H1 (cell line): ENCODE results near the gene PREB. TPM values are rescaled to one million over a fixed set of nuclear protein-coding genes. Genes with fewer than 3 reads are reported as not detected.

Experiments
- ASH2L ChIP-seq: fragments of 200-600, 300-600 bp; sonication (generic); IDR thresholded peaks from one replicate; pipeline ENCODE4 v1.7.1; 2017; ENCODE audit warnings: low read length
- CBX5 ChIP-seq: fragments of 300-800, 300-1000 bp; sonication (generic); IDR thresholded peaks from 2 replicates; pipeline ENCODE4 v1.7.1; 2016; ENCODE audit warnings: antibody characterized with exemption, low read length, low read depth
- JUND ChIP-seq: IDR thresholded peaks from 2 replicates; pipeline ENCODE4 v1.6.1; 2011; ENCODE audit warnings: mild to moderate bottlenecking, improper control_type of control experiment, low read length
- POU5F1 ChIP-seq: IDR thresholded peaks from 2 replicates; pipeline ENCODE4 v1.6.1; 2011; ENCODE audit warnings: low read depth, mild to moderate bottlenecking, low read length, moderate library complexity
- SAP30 ChIP-seq: fragments of 300-600 bp; sonication (generic); IDR thresholded peaks from 2 replicates; pipeline ENCODE4 v1.7.1; 2012; ENCODE audit warnings: low read length, moderate library complexity, mild to moderate bottlenecking, inconsistent platforms; ENCODE audit not compliant: insufficient read depth, insufficient replicate concordance
- SP4 ChIP-seq: IDR thresholded peaks from 2 replicates; pipeline ENCODE4 v1.6.1; 2012; ENCODE audit warnings: low read length, inconsistent platforms
- polyA plus RNA-seq, 7 experiments: library from polyadenylated mRNA; depleted of rRNA in 3 of 7; stranded (reverse) in 5 of 7; unstranded in 2 of 7; fragments of >200 nt in 5 of 7; fragments of 200-250 nt in 2 of 7; gene quantifications; 1 replicate in 5 of 7; 2 replicates in 1 of 7; 4 replicates in 1 of 7; pipeline versions ENCODE4 v1.2.1 to v1.2.3, GENCODE V29; 2011 to 2013; ENCODE audit warnings: missing spikeins in 2 of 7, mixed read lengths in 2 of 7
- total RNA-seq: library from RNA; stranded (reverse); fragmentation: NEBNext Ultra II Directional; extraction: Animal tissue kit (Norgen Biotek cat#: 25700); gene quantifications from 2 replicates; pipeline ENCODE4 v1.2.1, GENCODE V29; 2021
- TF ChIP-seq, protein P1 (sequence below): fragments of 300-600 bp; sonication (generic); IDR thresholded peaks from 2 replicates; pipeline ENCODE4 v1.7.1; 2012; ENCODE audit warnings: low read length, moderate library complexity, mild to moderate bottlenecking, inconsistent platforms; ENCODE audit not compliant: insufficient replicate concordance
- TF ChIP-seq, protein P2 (sequence below): IDR thresholded peaks from 2 replicates; pipeline ENCODE4 v1.6.1; 2012; ENCODE audit warnings: low read length, inconsistent platforms

Gene PREB
- total and polyA plus RNA-seq, 2 of the 8 experiments (the other 6 are each of a cell fraction or from before 2014, with no cell fraction given) = 54.1 to 72.2 TPM

DNA sequence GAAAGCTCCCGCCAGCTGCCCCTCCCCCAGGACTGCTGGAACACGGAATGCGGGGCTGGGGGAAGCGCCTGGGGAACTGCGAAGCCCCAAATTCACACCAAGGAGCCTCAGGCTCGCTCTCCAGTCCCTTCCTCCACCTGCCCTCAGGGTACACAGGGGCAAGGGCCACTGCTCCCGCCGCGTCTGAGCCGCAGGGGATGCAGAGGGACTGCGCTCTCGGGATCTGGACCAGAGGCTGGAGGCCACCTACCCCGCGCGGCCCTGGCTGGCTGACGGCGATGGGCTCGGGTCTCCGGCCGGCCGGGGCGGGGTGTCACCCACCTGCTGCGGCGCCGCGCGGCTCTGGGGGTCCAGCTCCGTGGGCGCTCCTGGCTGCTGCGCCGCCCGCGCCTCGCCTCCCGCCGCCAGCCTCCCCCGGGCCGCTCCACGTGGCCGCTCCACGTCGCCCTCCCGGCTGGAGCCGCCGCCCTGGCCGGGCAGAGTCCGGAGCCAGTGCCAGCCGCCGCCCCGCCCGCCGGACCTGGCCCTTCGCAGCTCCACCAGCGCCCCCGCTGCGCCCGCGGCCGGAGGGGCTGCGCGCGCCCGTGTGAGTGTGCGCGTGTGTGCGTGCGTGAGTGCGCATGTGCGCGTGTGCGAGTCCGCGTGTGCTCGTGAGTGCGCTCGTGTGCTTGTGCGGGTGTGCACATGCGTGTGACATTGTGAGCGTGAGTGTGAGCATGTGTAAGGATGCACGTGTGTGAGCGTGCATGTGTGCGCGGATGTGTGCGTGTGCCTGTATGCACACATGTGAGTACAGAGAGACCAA is 15.7 kb downstream of the PREB start, which contains the start of gene CGREF1 (continued):
- TF ChIP-seq, protein P1, sequence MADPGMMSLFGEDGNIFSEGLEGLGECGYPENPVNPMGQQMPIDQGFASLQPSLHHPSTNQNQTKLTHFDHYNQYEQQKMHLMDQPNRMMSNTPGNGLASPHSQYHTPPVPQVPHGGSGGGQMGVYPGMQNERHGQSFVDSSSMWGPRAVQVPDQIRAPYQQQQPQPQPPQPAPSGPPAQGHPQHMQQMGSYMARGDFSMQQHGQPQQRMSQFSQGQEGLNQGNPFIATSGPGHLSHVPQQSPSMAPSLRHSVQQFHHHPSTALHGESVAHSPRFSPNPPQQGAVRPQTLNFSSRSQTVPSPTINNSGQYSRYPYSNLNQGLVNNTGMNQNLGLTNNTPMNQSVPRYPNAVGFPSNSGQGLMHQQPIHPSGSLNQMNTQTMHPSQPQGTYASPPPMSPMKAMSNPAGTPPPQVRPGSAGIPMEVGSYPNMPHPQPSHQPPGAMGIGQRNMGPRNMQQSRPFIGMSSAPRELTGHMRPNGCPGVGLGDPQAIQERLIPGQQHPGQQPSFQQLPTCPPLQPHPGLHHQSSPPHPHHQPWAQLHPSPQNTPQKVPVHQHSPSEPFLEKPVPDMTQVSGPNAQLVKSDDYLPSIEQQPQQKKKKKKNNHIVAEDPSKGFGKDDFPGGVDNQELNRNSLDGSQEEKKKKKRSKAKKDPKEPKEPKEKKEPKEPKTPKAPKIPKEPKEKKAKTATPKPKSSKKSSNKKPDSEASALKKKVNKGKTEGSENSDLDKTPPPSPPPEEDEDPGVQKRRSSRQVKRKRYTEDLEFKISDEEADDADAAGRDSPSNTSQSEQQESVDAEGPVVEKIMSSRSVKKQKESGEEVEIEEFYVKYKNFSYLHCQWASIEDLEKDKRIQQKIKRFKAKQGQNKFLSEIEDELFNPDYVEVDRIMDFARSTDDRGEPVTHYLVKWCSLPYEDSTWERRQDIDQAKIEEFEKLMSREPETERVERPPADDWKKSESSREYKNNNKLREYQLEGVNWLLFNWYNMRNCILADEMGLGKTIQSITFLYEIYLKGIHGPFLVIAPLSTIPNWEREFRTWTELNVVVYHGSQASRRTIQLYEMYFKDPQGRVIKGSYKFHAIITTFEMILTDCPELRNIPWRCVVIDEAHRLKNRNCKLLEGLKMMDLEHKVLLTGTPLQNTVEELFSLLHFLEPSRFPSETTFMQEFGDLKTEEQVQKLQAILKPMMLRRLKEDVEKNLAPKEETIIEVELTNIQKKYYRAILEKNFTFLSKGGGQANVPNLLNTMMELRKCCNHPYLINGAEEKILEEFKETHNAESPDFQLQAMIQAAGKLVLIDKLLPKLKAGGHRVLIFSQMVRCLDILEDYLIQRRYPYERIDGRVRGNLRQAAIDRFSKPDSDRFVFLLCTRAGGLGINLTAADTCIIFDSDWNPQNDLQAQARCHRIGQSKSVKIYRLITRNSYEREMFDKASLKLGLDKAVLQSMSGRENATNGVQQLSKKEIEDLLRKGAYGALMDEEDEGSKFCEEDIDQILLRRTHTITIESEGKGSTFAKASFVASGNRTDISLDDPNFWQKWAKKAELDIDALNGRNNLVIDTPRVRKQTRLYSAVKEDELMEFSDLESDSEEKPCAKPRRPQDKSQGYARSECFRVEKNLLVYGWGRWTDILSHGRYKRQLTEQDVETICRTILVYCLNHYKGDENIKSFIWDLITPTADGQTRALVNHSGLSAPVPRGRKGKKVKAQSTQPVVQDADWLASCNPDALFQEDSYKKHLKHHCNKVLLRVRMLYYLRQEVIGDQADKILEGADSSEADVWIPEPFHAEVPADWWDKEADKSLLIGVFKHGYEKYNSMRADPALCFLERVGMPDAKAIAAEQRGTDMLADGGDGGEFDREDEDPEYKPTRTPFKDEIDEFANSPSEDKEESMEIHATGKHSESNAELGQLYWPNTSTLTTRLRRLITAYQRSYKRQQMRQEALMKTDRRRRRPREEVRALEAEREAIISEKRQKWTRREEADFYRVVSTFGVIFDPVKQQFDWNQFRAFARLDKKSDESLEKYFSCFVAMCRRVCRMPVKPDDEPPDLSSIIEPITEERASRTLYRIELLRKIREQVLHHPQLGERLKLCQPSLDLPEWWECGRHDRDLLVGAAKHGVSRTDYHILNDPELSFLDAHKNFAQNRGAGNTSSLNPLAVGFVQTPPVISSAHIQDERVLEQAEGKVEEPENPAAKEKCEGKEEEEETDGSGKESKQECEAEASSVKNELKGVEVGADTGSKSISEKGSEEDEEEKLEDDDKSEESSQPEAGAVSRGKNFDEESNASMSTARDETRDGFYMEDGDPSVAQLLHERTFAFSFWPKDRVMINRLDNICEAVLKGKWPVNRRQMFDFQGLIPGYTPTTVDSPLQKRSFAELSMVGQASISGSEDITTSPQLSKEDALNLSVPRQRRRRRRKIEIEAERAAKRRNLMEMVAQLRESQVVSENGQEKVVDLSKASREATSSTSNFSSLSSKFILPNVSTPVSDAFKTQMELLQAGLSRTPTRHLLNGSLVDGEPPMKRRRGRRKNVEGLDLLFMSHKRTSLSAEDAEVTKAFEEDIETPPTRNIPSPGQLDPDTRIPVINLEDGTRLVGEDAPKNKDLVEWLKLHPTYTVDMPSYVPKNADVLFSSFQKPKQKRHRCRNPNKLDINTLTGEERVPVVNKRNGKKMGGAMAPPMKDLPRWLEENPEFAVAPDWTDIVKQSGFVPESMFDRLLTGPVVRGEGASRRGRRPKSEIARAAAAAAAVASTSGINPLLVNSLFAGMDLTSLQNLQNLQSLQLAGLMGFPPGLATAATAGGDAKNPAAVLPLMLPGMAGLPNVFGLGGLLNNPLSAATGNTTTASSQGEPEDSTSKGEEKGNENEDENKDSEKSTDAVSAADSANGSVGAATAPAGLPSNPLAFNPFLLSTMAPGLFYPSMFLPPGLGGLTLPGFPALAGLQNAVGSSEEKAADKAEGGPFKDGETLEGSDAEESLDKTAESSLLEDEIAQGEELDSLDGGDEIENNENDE = no peak
- TF ChIP-seq JUND (no peak), SP4 (no peak), POU5F1 (no peak), ASH2L (no peak), SAP30 (no peak), CBX5 (no peak)
- TF ChIP-seq, protein P2, sequence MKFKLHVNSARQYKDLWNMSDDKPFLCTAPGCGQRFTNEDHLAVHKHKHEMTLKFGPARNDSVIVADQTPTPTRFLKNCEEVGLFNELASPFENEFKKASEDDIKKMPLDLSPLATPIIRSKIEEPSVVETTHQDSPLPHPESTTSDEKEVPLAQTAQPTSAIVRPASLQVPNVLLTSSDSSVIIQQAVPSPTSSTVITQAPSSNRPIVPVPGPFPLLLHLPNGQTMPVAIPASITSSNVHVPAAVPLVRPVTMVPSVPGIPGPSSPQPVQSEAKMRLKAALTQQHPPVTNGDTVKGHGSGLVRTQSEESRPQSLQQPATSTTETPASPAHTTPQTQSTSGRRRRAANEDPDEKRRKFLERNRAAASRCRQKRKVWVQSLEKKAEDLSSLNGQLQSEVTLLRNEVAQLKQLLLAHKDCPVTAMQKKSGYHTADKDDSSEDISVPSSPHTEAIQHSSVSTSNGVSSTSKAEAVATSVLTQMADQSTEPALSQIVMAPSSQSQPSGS = no peak
